Esophagus squamous epithelium (tissue), 4 donors: Measurements from ENCODE around the gene RRAD.
A peak's percentile ranks its signal among the peaks of the same experiment; 100 is the strongest.

ENCODE experiments used
- CTCF ChIP-seq, 6 experiments: fragments of 450-650 bp in 4 of 6; fragments of 200-600 bp in 2 of 6; sonication (generic) in 2 of 6; IDR thresholded peaks; one replicate each; pipeline ENCODE4 v1.5.1; 2016 to 2019; ENCODE audit warnings: antibody characterized with exemption in 6 of 6, mild to moderate bottlenecking in 4 of 6, moderate library complexity in 4 of 6
- POLR2A ChIP-seq, 4 donors: fragments of 450-650 bp; IDR thresholded peaks; one replicate each; pipeline ENCODE4 v1.6.1; 2017; ENCODE audit warnings: antibody characterized with exemption in 4 of 4, mild to moderate bottlenecking in 4 of 4, moderate library complexity in 3 of 4

- peak in 2 of 4 donors; percentile 45 to 78 for TF ChIP-seq POLR2A (IDR thresholded peaks at IDR 0.05)
- no peak for TF ChIP-seq CTCF (IDR thresholded peaks at IDR 0.05)
These were observed 44.9 kb downstream of the RRAD start, which contains the start of gene PDP2 for GRCh38 chr16:66880288-66881013.
